ENCODE measurements around the gene KRTAP5-2.
"Not testable (repeated sequence)": the region's sequence is repeated elsewhere in the genome, so short reads cannot be mapped to it uniquely, and the experiment has no call there.

The KRTAP5-2 gene

GRCh38 chr11:1604711-1605110 is 6.6 kb upstream of the KRTAP5-2 start:
- no peak for DNase-seq (ENCODE audit: low read depth)
- H3K4me3 ChIP-seq (ENCODE audit: low read length): no peak overlapping the region
- no peak for TF ChIP-seq CTCF (IDR thresholded peaks at IDR 0.05; ENCODE audit: insufficient read depth, low read depth, low read length, missing control alignments)

- no peak for TF ChIP-seq CTCF (IDR thresholded peaks at IDR 0.05; ENCODE audit: insufficient read depth, low read depth, low read length, missing control alignments)
- DNase-seq (ENCODE audit: low read depth): no peak
- H3K4me3 ChIP-seq (ENCODE audit: low read length): no peak overlapping the region
Observed at GRCh38 chr11:1604181-1604580, 6.1 kb upstream of the KRTAP5-2 start.

GRCh38 chr11:1603629-1604028 is 5.5 kb upstream of the KRTAP5-2 start:
- TF ChIP-seq CTCF (IDR thresholded peaks at IDR 0.05; ENCODE audit: insufficient read depth, low read depth, low read length, missing control alignments): no peak
- no peak for DNase-seq (ENCODE audit: low read depth)
- no peak overlapping the region for H3K4me3 ChIP-seq (ENCODE audit: low read length)

- DNase-seq (ENCODE audit: low read depth); H3K4me3 ChIP-seq (ENCODE audit: low read length): not testable (repeated sequence)
Observed at GRCh38 chr11:1601663-1602062, 3.6 kb upstream of the KRTAP5-2 start.

GRCh38 chr11:1600626-1601025 is 2.5 kb upstream of the KRTAP5-2 start:
- no peak for DNase-seq (ENCODE audit: low read depth)
- no peak for TF ChIP-seq CTCF (IDR thresholded peaks at IDR 0.05; ENCODE audit: insufficient read depth, low read depth, low read length, missing control alignments)
- H3K4me3 ChIP-seq (ENCODE audit: low read length): no peak overlapping the region

- no peak overlapping the region for H3K4me3 ChIP-seq (ENCODE audit: low read length)
- DNase-seq (ENCODE audit: low read depth): no peak
- no peak for TF ChIP-seq CTCF (IDR thresholded peaks at IDR 0.05; ENCODE audit: insufficient read depth, low read depth, low read length, missing control alignments)
Observed at GRCh38 chr11:1598816-1599215, 722 bp upstream of the KRTAP5-2 start.

GRCh38 chr11:1598406-1598805 is 312 bp upstream of the KRTAP5-2 start:
- DNase-seq (ENCODE audit: low read depth); H3K4me3 ChIP-seq (ENCODE audit: low read length): not testable (repeated sequence)

GRCh38 chr11:1597331-1597993 is 632 bp downstream of the KRTAP5-2 start:
- peak; percentile 59 for DNase-seq (ENCODE audit: low read depth)
- TF ChIP-seq CTCF (IDR thresholded peaks at IDR 0.05; ENCODE audit: insufficient read depth, low read depth, low read length, missing control alignments): no peak
- no peak overlapping the region for H3K4me3 ChIP-seq (ENCODE audit: low read length)

GRCh38 chr11:1596576-1597121 is 1.4 kb downstream of the KRTAP5-2 start:
- not testable (repeated sequence) for H3K4me3 ChIP-seq (ENCODE audit: low read length); DNase-seq (ENCODE audit: low read depth)

GRCh38 chr11:1595994-1596575 is 2.0 kb downstream of the KRTAP5-2 start:
- DNase-seq (ENCODE audit: low read depth); H3K4me3 ChIP-seq (ENCODE audit: low read length): not testable (repeated sequence)

All from epithelial cell of esophagus (primary cell).